GM12874 (cell line): ENCODE measurements around the gene OR10G3.

Source experiments
- CTCF ChIP-seq: IDR thresholded peaks from 2 replicates; pipeline ENCODE4 v1.5.1; 2011; ENCODE audit warnings: low read depth, mild to moderate bottlenecking, control low read depth, low read length, moderate library complexity; ENCODE audit not compliant: insufficient read depth

Gene OR10G3

GRCh38 chr14:21579976-21580375 is at the start of gene OR10G3:
Gene OR10G3 (minus strand): TSS chr14:21580076. CDS start chr14:21570744, 9,332 bp downstream.
- TF ChIP-seq CTCF, result no peak

GRCh38 chr14:21626491-21627230 is 46.8 kb upstream of the OR10G3 start:
- no peak for TF ChIP-seq CTCF

GRCh38 chr14:21617614-21618013 is 37.7 kb upstream of the OR10G3 start:
- TF ChIP-seq CTCF, result no peak

- TF ChIP-seq CTCF, result no peak
Measured at GRCh38 chr14:21614240-21614639, 34.4 kb upstream of the OR10G3 start.

- TF ChIP-seq CTCF, result no peak
Measured at GRCh38 chr14:21612324-21612723, 32.4 kb upstream of the OR10G3 start.

- no peak for TF ChIP-seq CTCF
Measured at GRCh38 chr14:21589317-21589716, 9.4 kb upstream of the OR10G3 start.

GRCh38 chr14:21575661-21576060 is 4.2 kb downstream of the OR10G3 start:
- no peak for TF ChIP-seq CTCF
